Nephron (organoid): ENCODE measurements around the gene EVX2.
A peak's percentile ranks its signal among the peaks of the same experiment; 100 is the strongest.

ENCODE experiments used
- H3K27ac Mint-ChIP-seq, 3 experiments: 2 replicates each; pipeline ENCODE4 v1.8.0; 2020; ENCODE audit warnings: mixed read lengths in 3 of 3, mild to moderate bottlenecking in 2 of 3, moderate library complexity in 1 of 3
- H3K27me3 Mint-ChIP-seq: 2 replicates; pipeline ENCODE4 v1.8.0; 2021; ENCODE audit warnings: low read depth, mild to moderate bottlenecking, moderate library complexity, mixed read lengths
- H3K36me3 Mint-ChIP-seq: 2 replicates; pipeline ENCODE4 v1.8.0; 2020; ENCODE audit warnings: low read depth, mixed read lengths
- H3K4me1 Mint-ChIP-seq: 2 replicates; pipeline ENCODE4 v1.8.0; 2020; ENCODE audit warnings: mixed read lengths
- H3K4me3 Mint-ChIP-seq, 3 experiments: 2 replicates each; pipeline ENCODE4 v1.8.0; 2020; ENCODE audit warnings: mild to moderate bottlenecking in 3 of 3, mixed read lengths in 3 of 3, moderate library complexity in 2 of 3
- H3K9me3 Mint-ChIP-seq: 2 replicates; pipeline ENCODE4 v1.8.0; 2020; ENCODE audit warnings: mixed read lengths
- TF ChIP-seq, protein P1 (sequence below), 3 experiments: fragments of 200-600 bp; sonication (generic); IDR thresholded peaks; one replicate each; pipeline ENCODE4 v1.5.0; 2021; ENCODE audit warnings: antibody characterized with exemption in 3 of 3; ENCODE audit not compliant: unreplicated experiment in 3 of 3

Gene EVX2

DNA sequence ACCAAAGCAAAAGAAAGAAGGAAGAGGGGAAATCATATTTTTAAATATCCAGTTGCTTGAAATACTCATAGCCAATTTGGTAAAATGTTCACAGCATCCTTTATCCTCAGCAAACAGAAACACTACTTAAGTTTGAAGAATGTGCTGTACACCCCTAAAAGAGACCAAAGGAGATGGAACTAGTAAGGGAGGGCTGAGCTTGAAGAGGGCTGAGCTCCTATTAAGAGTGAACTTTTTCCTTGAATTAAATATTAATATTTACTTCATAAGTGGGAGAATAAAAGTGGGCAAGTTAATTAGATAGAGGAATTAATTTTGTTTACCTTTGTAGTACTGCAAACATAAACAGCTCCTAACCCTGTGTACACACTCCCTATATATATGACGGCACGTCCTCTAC is 7.0 kb downstream of the EVX2 start:
- no peaks in the 10 kb centered on the region for H3K36me3 Mint-ChIP-seq
- H3K27ac Mint-ChIP-seq: no peak overlapping the region
- H3K9me3 Mint-ChIP-seq: peaks cover 3% of the 10 kb centered on the region
- TF ChIP-seq, protein P1, sequence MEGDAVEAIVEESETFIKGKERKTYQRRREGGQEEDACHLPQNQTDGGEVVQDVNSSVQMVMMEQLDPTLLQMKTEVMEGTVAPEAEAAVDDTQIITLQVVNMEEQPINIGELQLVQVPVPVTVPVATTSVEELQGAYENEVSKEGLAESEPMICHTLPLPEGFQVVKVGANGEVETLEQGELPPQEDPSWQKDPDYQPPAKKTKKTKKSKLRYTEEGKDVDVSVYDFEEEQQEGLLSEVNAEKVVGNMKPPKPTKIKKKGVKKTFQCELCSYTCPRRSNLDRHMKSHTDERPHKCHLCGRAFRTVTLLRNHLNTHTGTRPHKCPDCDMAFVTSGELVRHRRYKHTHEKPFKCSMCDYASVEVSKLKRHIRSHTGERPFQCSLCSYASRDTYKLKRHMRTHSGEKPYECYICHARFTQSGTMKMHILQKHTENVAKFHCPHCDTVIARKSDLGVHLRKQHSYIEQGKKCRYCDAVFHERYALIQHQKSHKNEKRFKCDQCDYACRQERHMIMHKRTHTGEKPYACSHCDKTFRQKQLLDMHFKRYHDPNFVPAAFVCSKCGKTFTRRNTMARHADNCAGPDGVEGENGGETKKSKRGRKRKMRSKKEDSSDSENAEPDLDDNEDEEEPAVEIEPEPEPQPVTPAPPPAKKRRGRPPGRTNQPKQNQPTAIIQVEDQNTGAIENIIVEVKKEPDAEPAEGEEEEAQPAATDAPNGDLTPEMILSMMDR (IDR thresholded peaks at IDR 0.05; ENCODE audit: unreplicated experiment in 3 of 3): no peak
- peaks cover 18% of the 10 kb centered on the region for H3K4me1 Mint-ChIP-seq
- H3K4me3 Mint-ChIP-seq: no peak overlapping the region
- H3K27me3 Mint-ChIP-seq: peaks cover 97% of the 10 kb centered on the region

DNA sequence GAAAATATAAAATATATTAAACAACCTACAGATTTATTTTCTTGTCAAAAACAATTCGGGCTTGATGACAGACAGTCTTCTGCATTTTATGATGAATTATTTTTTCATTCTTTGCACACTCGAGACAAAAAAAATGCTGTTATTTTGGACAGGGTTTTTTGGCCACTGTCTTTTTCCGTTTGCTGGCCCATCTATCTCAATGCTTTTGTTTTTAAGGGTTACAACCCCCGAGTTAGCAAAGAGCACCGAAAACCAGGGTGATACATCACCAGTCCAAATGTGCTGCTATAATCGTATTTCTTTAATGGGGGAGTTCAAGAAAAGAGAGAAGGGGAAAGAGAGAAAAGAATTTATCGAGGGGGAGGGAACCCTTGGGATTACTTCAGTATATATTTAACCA is 7.7 kb downstream of the EVX2 start:
- Mint-ChIP-seq H3K27me3 (peaks cover 97% of the 10 kb centered on the region), H3K4me1 (peaks cover 14% of the 10 kb centered on the region), H3K36me3 (no peaks in the 10 kb centered on the region), H3K4me3 (no peak overlapping the region), H3K27ac (no peak overlapping the region), H3K9me3 (peaks cover 4% of the 10 kb centered on the region)
- TF ChIP-seq, protein P1 (IDR thresholded peaks at IDR 0.05; ENCODE audit: unreplicated experiment in 3 of 3): no peak

DNA sequence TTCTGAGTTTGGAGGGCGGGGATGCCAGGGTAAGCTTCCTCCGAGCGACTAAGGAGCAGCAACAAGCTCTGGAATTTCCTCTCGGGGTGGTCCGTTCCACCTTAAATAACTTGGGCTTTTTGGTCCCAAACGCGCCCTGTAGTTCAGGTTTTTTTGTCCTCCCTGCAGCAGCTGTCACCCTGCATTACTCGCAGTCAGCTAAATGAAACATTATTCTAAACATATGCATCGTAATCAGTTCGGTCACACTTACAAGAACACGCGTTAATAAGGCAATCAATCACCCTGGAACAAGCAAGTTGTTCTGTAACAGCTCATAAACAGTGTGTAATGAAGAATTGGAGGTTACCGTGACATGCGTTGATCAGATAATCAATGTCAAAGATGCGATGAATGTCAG is 8.3 kb downstream of the EVX2 start:
- Mint-ChIP-seq H3K27me3 (peaks cover 97% of the 10 kb centered on the region), H3K36me3 (no peaks in the 10 kb centered on the region), H3K9me3 (peaks cover 2% of the 10 kb centered on the region), H3K4me1 (peaks cover 11% of the 10 kb centered on the region), H3K27ac (no peak overlapping the region), H3K4me3 (peak overlapping the region in 2 of 3 experiments; percentile 25 to 43)
- TF ChIP-seq, protein P1 (IDR thresholded peaks at IDR 0.05; ENCODE audit: unreplicated experiment in 3 of 3): no peak

DNA sequence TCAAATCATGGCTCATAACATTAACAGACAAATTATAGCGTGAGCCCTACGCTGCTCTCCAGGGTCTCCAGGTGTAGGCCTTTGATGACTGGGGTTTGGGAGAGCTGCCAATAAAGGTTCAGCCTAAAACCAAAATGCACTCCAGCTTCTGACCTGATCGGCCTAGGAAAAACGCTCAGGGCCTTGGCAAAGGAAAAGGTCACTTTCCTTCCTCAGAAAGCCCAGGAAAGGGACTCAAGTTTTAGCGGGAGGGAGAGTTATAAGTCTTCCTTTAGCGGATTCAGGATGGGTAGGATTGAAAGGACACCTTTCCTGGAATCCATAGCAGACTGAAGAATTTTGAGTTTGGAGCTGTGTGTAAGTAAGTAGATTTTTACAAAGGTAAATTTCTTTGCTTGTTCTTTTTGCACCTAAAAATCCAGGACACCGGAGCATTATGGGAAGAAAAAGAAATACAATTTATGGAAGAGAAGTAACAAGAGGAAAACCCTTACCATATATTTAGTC is 8.8 kb downstream of the EVX2 start:
- TF ChIP-seq, protein P1 (IDR thresholded peaks at IDR 0.05; ENCODE audit: unreplicated experiment in 3 of 3): no peak
- H3K4me3 Mint-ChIP-seq: peak overlapping the region in 1 of 3 experiments; percentile 43
- H3K27ac Mint-ChIP-seq: no peak overlapping the region
- H3K36me3 Mint-ChIP-seq: no peaks in the 10 kb centered on the region
- peaks cover 11% of the 10 kb centered on the region for H3K4me1 Mint-ChIP-seq
- peaks cover 97% of the 10 kb centered on the region for H3K27me3 Mint-ChIP-seq
- peaks cover 2% of the 10 kb centered on the region for H3K9me3 Mint-ChIP-seq

DNA sequence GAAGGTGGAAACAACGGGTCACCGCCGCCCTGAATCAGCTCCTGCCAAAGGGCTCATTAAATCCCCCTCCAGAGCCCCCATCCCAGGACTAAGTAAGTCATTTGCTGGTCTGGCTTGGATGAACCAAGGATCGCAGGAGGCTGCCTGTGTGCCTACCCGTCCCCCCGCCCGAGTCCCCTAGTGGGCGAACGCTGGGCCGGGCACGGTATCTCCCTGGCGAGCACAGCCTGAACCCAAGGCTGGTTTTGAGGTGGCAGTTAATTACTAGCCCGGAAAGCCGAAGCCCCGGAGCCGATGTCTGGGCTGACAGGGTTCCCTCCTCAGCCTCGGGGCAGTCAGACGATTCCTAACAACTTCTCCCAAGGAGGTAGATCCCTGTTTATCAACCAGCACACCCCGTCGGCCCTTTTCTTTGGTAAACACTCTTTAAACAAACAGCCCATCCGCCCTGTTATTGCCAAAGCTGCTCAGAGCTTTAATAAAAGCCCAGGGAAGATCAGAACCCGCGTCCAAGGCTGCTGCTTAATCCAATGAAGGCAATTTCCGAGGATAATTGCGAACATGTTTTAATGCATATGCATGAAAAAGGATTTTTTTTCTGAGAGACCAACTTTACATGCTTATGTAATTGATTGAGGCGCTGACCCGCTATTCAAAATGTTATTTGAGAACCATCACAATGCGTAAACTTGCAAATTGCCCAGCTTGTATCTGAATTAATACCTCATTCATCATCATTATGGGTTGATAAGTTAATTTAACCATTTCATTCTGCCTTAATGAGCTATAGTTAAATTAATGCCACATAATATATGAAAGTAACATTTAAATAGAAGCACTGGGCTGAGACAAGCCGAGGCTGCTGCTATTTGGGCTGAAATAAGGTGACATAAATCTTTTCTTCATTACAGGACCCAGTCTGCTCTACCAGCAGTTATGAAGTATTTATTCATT is 10.5 kb downstream of the EVX2 start:
- Mint-ChIP-seq H3K9me3 (peaks cover 6% of the 10 kb centered on the region), H3K27me3 (peaks cover 97% of the 10 kb centered on the region), H3K27ac (no peak overlapping the region), H3K4me1 (no peaks in the 10 kb centered on the region), H3K36me3 (no peaks in the 10 kb centered on the region), H3K4me3 (no peak overlapping the region)
- TF ChIP-seq, protein P1 (IDR thresholded peaks at IDR 0.05; ENCODE audit: unreplicated experiment in 3 of 3): no peak
